Activated CD8-positive, alpha-beta memory T cell treated with anti-CD3 and anti-CD28 coated beads for 36 hours (primary cell): ENCODE measurements around the gene TLE7. TPM values are rescaled to one million over a fixed set of nuclear protein-coding genes. Genes with fewer than 3 reads are reported as not detected.

Source experiments
- CTCF ChIA-PET: fragments of 350-600 bp; sonication (Branson Sonifier 250); formaldehyde crosslinking; loops from one replicate; lab custom pipeline; 2021; ENCODE audit warnings: antibody characterized with exemption; lab: Charles Lee
- POLR2A ChIA-PET: fragments of 350-600 bp; sonication (Branson Sonifier 250); formaldehyde crosslinking; loops from one replicate; lab custom pipeline; 2021; ENCODE audit warnings: antibody characterized with exemption; lab: Charles Lee
- total RNA-seq, 2 experiments: library from RNA; stranded (reverse); gene quantifications; one replicate each; pipeline ENCODE4 v1.2.3, GENCODE V29; 2021

TLE7 gene
- total RNA-seq, 2 experiments from 2014 or later: not detected

- POLR2A ChIA-PET: no interaction called here
- CTCF ChIA-PET: no interaction called here
These were observed 41.9 kb downstream of the TLE7 start for GRCh38 chr16:71399801-71400563.

- POLR2A ChIA-PET: no interaction called here
These were observed 45.3 kb downstream of the TLE7 start for GRCh38 chr16:71396594-71396993.

GRCh38 chr16:71389330-71389729, 52.5 kb downstream of the TLE7 start:
- CTCF ChIA-PET: no interaction called here
- POLR2A ChIA-PET: no interaction called here

More at GRCh38 chr16:71396594-71396993, 45.3 kb downstream of the TLE7 start:
- CTCF ChIA-PET: no interaction called here

GRCh38 chr16:71387045-71387871, 54.6 kb downstream of the TLE7 start:
- CTCF ChIA-PET: no interaction called here
- POLR2A ChIA-PET: no interaction called here

- CTCF ChIA-PET: no interaction called here
- POLR2A ChIA-PET: no interaction called here
These were observed 57.7 kb downstream of the TLE7 start for GRCh38 chr16:71384073-71384724.

- CTCF ChIA-PET: no interaction called here
- POLR2A ChIA-PET: no interaction called here
These were observed 58.6 kb downstream of the TLE7 start for GRCh38 chr16:71383054-71383773.

- POLR2A ChIA-PET: no interaction called here
- CTCF ChIA-PET: interaction anchor here (1.5 kb wide), 1 partner anchor 32 kb away, joined by 4 read pairs; no protein-coding TSS in a partner anchor
These were observed 61.0 kb downstream of the TLE7 start for GRCh38 chr16:71380831-71381230.

Other genes starting within 250 kb of the TLE7 start
- gene HYDIN, start 211.3 kb downstream of the TLE7 start, total RNA-seq: not detected
- gene CMTR2, start 152.7 kb downstream of the TLE7 start, total RNA-seq: 10 to 100 TPM; 20.9 to 21.0 TPM
- gene CALB2, start 83.3 kb downstream of the TLE7 start, total RNA-seq: not detected
- gene ZNF23, start 20.2 kb upstream of the TLE7 start, total RNA-seq: 1 to 10 TPM; 8.7 to 9.9 TPM
- 1 to 10 TPM; 2.7 to 4.0 TPM for gene ZNF19, start 47.3 kb upstream of the TLE7 start, total RNA-seq
- gene CHST4, start 84.4 kb upstream of the TLE7 start, total RNA-seq: not detected
- not detected for gene TAT, start 135.0 kb upstream of the TLE7 start, total RNA-seq
- not detected for gene MARVELD3, start 184.1 kb upstream of the TLE7 start, total RNA-seq